GM12878 (cell line): ENCODE data around the gene TRIM22. TPM values are rescaled to one million over a fixed set of nuclear protein-coding genes. Genes with fewer than 3 reads are reported as not detected.

Experiments used
- ATAC-seq: fragments of 200-7000 bp; cut with Tn5 transposase; 3 replicates; pipeline ENCODE4 v1.9.1; 2020; ENCODE audit warnings: mild to moderate bottlenecking, moderate library complexity
- BruUV-seq: library from RNA; stranded (reverse); fragments of 400-500 nt; replicated peaks from 2 replicates; lab custom pipeline; 2021; lab: Mats Ljungman, UMichigan
- CTCF ChIA-PET: fragments of 300-600 bp; sonication (Branson Sonifier 250); formaldehyde crosslinking; extraction: SDS; loops from one replicate; lab custom pipeline; 2021; ENCODE audit warnings: inconsistent platforms; lab: Yijun Ruan, JAX
- POLR2A ChIA-PET: fragments of 350-600 bp; formaldehyde crosslinking; extraction: SDS; loops from one replicate; lab custom pipeline; 2021; ENCODE audit warnings: inconsistent platforms; lab: Charles Lee
- RAD21 ChIA-PET: fragments of 300-600 bp; sonication (Branson Sonifier 250); formaldehyde crosslinking; loops from one replicate; lab custom pipeline; 2023; ENCODE audit warnings: antibody characterized with exemption; ENCODE audit not compliant: unreplicated experiment; lab: Charles Lee
- SMC1A ChIA-PET: fragments of 300-600 bp; sonication (Branson Sonifier 250); formaldehyde crosslinking; loops from one replicate; lab custom pipeline; 2023; ENCODE audit not compliant: unreplicated experiment, uncharacterized antibody; lab: Charles Lee
- DNase-seq: peaks from one replicate; pipeline ENCODE4 v3.0.0-alpha.2; 2011; ENCODE audit warnings: low read depth, low spot score
- FAIRE-seq: peaks from 3 replicates; lab custom pipeline; 2011; peaks lifted over from hg19 to GRCh38; lab: Jason Lieb, UNC
- H2AFZ ChIP-seq: 2 replicates; pipeline ENCODE4 v1.6.0; 2011; ENCODE audit warnings: low read depth, low read length, control low read depth; ENCODE audit not compliant: control insufficient read depth
- H3K27ac ChIP-seq: 2 replicates; pipeline ENCODE4 v1.5.1; 2011; ENCODE audit warnings: control low read depth; ENCODE audit not compliant: control insufficient read depth, insufficient read depth
- H3K27me3 ChIP-seq, 2 experiments: replicated peaks in 1 of 2; 2 replicates each; pipeline versions ENCODE4 v1.6.0 to v1.6.1; 2011; ENCODE audit warnings: low read length in 1 of 2; ENCODE audit not compliant: control insufficient read depth in 2 of 2, insufficient read depth in 2 of 2
- H3K36me3 ChIP-seq, 2 experiments: 2 replicates each; pipeline ENCODE4 v1.5.1; 2011; ENCODE audit warnings: low read length in 1 of 2; ENCODE audit not compliant: control insufficient read depth in 2 of 2, insufficient read depth in 2 of 2
- H3K4me1 ChIP-seq: 2 replicates; pipeline ENCODE4 v1.6.1; 2011; ENCODE audit warnings: mild to moderate bottlenecking, low read length, moderate library complexity, mixed read lengths; ENCODE audit not compliant: control insufficient read depth, insufficient read depth
- H3K4me2 ChIP-seq: 2 replicates; pipeline ENCODE4 v1.6.0; 2011; ENCODE audit warnings: control low read depth; ENCODE audit not compliant: control insufficient read depth, insufficient read depth
- H3K4me3 ChIP-seq: fragments of 200-600 bp; sonication (generic); 2 replicates; pipeline ENCODE4 v1.5.1; 2016
- H3K79me2 ChIP-seq: 2 replicates; pipeline ENCODE4 v1.6.0; 2011; ENCODE audit warnings: low read length; ENCODE audit not compliant: control insufficient read depth, insufficient read depth
- H3K9ac ChIP-seq: 2 replicates; pipeline ENCODE4 v1.8.0; 2011; ENCODE audit warnings: low read length, control low read depth, mixed read lengths; ENCODE audit not compliant: control insufficient read depth, insufficient read depth
- H3K9me3 ChIP-seq: replicated peaks from 3 replicates; pipeline ENCODE4 v1.5.1; 2011; ENCODE audit warnings: mild to moderate bottlenecking, low read length; ENCODE audit not compliant: control insufficient read depth, insufficient read depth
- H4K20me1 ChIP-seq: 2 replicates; pipeline ENCODE4 v1.6.0; 2011; ENCODE audit not compliant: control insufficient read depth, insufficient read depth
- BCL11A ChIP-seq: IDR thresholded peaks from 2 replicates; pipeline ENCODE4 v1.6.1; 2011; ENCODE audit warnings: low read depth, low read length
- BCL3 ChIP-seq: IDR thresholded peaks from 2 replicates; pipeline ENCODE4 v1.6.1; 2011; ENCODE audit warnings: borderline replicate concordance, low read depth, mild to moderate bottlenecking, moderate library complexity, low read length; ENCODE audit not compliant: insufficient read depth, poor library complexity, severe bottlenecking
- CBFB ChIP-seq: IDR thresholded peaks from 2 replicates; pipeline ENCODE4 v1.6.1; 2016; ENCODE audit warnings: antibody characterized with exemption, low read depth
- CHD1 ChIP-seq: IDR thresholded peaks from 2 replicates; pipeline ENCODE4 v1.6.1; 2012; ENCODE audit warnings: low read depth, low read length, improper control_type of control experiment
- FOS ChIP-seq: IDR thresholded peaks from 3 replicates; pipeline ENCODE4 v1.6.1; 2011; ENCODE audit warnings: borderline replicate concordance; ENCODE audit not compliant: insufficient read length; ENCODE audit errors: extremely low read depth
- NFYA ChIP-seq: IDR thresholded peaks from 2 replicates; pipeline ENCODE4 v1.6.1; 2011; ENCODE audit warnings: low read depth, mild to moderate bottlenecking, low read length, improper control_type of control experiment, borderline replicate concordance
- NR2F1 ChIP-seq: fragments of 450-650 bp; conservative IDR thresholded peaks from 2 replicates; pipeline ENCODE4 v1.6.1; 2017; ENCODE audit warnings: mild to moderate bottlenecking
- POLR2AphosphoS2 ChIP-seq: IDR thresholded peaks from 2 replicates; pipeline ENCODE4 v1.6.1; 2011; ENCODE audit warnings: low read depth, mild to moderate bottlenecking, low read length, improper control_type of control experiment, moderate library complexity
- POLR2AphosphoS5 ChIP-seq: IDR thresholded peaks from 2 replicates; pipeline ENCODE4 v1.6.1; 2011; ENCODE audit warnings: mild to moderate bottlenecking, low read length, inconsistent platforms
- RAD21 ChIP-seq: IDR thresholded peaks from 2 replicates; pipeline ENCODE4 v1.6.1; 2011; ENCODE audit warnings: mild to moderate bottlenecking, low read depth, low read length, moderate library complexity; ENCODE audit not compliant: insufficient read depth
- RBBP5 ChIP-seq: fragments of 200-600 bp; sonication (generic); conservative IDR thresholded peaks from 2 replicates; pipeline ENCODE4 v1.6.1; 2016
- SIX5 ChIP-seq: IDR thresholded peaks from 2 replicates; pipeline ENCODE4 v1.6.1; 2011; ENCODE audit warnings: mild to moderate bottlenecking, low read depth, low read length, moderate library complexity; ENCODE audit not compliant: severe bottlenecking
- SMAD1 ChIP-seq: fragments of 450-650 bp; IDR thresholded peaks from 2 replicates; pipeline ENCODE4 v1.6.1; 2018; ENCODE audit warnings: mild to moderate bottlenecking, low read depth; ENCODE audit not compliant: partially characterized antibody
- SMC3 ChIP-seq: IDR thresholded peaks from 2 replicates; pipeline ENCODE4 v1.6.1; 2011; ENCODE audit warnings: low read length, improper control_type of control experiment, borderline replicate concordance
- ZNF217 ChIP-seq: fragments of 450-650 bp; IDR thresholded peaks from 2 replicates; pipeline ENCODE4 v1.6.1; 2017; ENCODE audit warnings: antibody characterized with exemption, mild to moderate bottlenecking
- ZNF687 ChIP-seq: fragments of 450-650 bp; IDR thresholded peaks from 2 replicates; pipeline ENCODE4 v1.6.1; 2017; ENCODE audit warnings: mild to moderate bottlenecking, moderate library complexity
- WGBS: methylation state at CpG from one replicate; pipeline ENCODE4 v1.1.6; 2016; ENCODE audit warnings: low lambda C conversion rate; ENCODE audit not compliant: insufficient replicate concordance, insufficient coverage; ENCODE audit errors: missing lambda C conversion rate; 5-methylcytosine and 5-hydroxymethylcytosine counted together
- in situ Hi-C: fragments of 300-500 bp; cut with MboI; formaldehyde crosslinking; loops from 9 replicates; pipeline ENCODE4 v1.14.3; 2018; ENCODE audit warnings: mixed read lengths
- intact Hi-C: fragments of 100-400 bp; cut with micrococcal nuclease; formaldehyde crosslinking; loops from one replicate; pipeline ENCODE4 v1.14.2; 2022; ENCODE audit not compliant: unreplicated experiment
- polyA plus RNA-seq, 11 experiments: library from polyadenylated mRNA; depleted of rRNA in 4 of 11; unstranded in 6 of 11; stranded (reverse) in 5 of 11; fragments of >200 nt; fragmentation: Nextera tagmentation in 4 of 11; fragmentation: Illumina TruSeq in 1 of 11; extraction: Ambion mirVana in 4 of 11; extraction: Trizol in 1 of 11; gene quantifications; 1 replicate in 1 of 11; 2 replicates in 10 of 11; pipeline versions ENCODE4 v1.2.1 to v1.2.3, GENCODE V29; 2011 to 2016; ENCODE audit warnings: inconsistent platforms in 2 of 11, missing spikeins in 2 of 11, low read depth in 1 of 11
- total RNA-seq, 4 experiments: library from RNA; depleted of rRNA in 3 of 4; stranded (reverse); fragments of >200 nt in 3 of 4; fragmentation: Illumina TruSeq in 1 of 4; extraction: Trizol in 1 of 4; gene quantifications; 2 replicates each; pipeline versions ENCODE4 v1.2.1 to v1.2.3, GENCODE V29; 2013 to 2021

TRIM22 gene
- total and polyA plus RNA-seq, 10 of the 15 experiments (the other 5 are each of a cell fraction or from before 2014, with no cell fraction given): 116 to 485 (median 204) TPM

GRCh38 chr11:5705688-5706087 lies 16.1 kb downstream of the TRIM22 start (continued):
- TF ChIP-seq ZNF687 (no peak), ZNF217 (no peak), BCL3 (no peak)

- H3K9me3 ChIP-seq: no peaks in the 10 kb centered on the region; the same call in 2 of the 3 replicates
- no peak overlapping the region for H3K9ac ChIP-seq
- no peaks in the 10 kb centered on the region for H3K27me3 ChIP-seq
- ATAC-seq: peak; percentile 72
- H3K36me3 ChIP-seq: peaks cover 2 to 19% of the 10 kb centered on the region in 2 experiments
- no peaks in the 10 kb centered on the region for H3K4me1 ChIP-seq
- no peaks in the 10 kb centered on the region for H4K20me1 ChIP-seq
- no peak for DNase-seq
- no TSS peak for BruUV-seq
- H2AFZ ChIP-seq: no peak overlapping the region
- RAD21 ChIA-PET: interaction anchor here (0.6 to 4.6 kb wide), 3 partner anchors 22 to 117 kb away, joined by 3 to 26 read pairs (median 5); partner anchors contain the start of gene TRIM5
- 10% methylated on average over 1 of the region's 1 CpG for WGBS
- peak; percentile 57 for FAIRE-seq
- in situ Hi-C loops (no loop called here), intact Hi-C loops (loop anchor here (1.0 kb wide), 1 partner anchor 112 kb away; no protein-coding TSS in a partner anchor)
- H3K4me2 ChIP-seq: no peak overlapping the region
- no peak overlapping the region for H3K27ac ChIP-seq
- CTCF ChIA-PET: interaction anchor here (0.8 to 4.4 kb wide), 14 partner anchors 12 to 179 kb away, joined by 3 to 28 read pairs (median 4); partner anchors contain the start of genes TRIM22, TRIM34 and TRIM5
- POLR2A ChIA-PET: no interaction called here
- SMC1A ChIA-PET: interaction anchor here (1.5 to 5.5 kb wide), 5 partner anchors 22 to 237 kb away, joined by 3 to 45 read pairs (median 6); partner anchors contain the start of genes TRIM22 and TRIM5
- H3K79me2 ChIP-seq: no peaks in the 10 kb centered on the region
- H3K4me3 ChIP-seq: no peak overlapping the region
- no peak for TF ChIP-seq SMAD1
- no peak for TF ChIP-seq RBBP5
- TF ChIP-seq SMC3: peak; percentile 63; the same call in 1 of the 2 replicates
- no peak for TF ChIP-seq BCL11A
- TF ChIP-seq CHD1: no peak
- 0 out of 2 replicates have a peak, but pooled peaks have one; percentile 9 for TF ChIP-seq POLR2AphosphoS5
- TF ChIP-seq SIX5: no peak
- TF ChIP-seq NFYA: no peak
- TF ChIP-seq NR2F1: no peak
- no peak for TF ChIP-seq POLR2AphosphoS2
- no peak for TF ChIP-seq CBFB
- peak; percentile 58 for TF ChIP-seq RAD21
- TF ChIP-seq FOS: no peak
Measured at GRCh38 chr11:5712507-5712906, 22.9 kb downstream of the TRIM22 start.
